Measurements from ENCODE around the gene TNNI2.

- TF ChIP-seq, protein P1, sequence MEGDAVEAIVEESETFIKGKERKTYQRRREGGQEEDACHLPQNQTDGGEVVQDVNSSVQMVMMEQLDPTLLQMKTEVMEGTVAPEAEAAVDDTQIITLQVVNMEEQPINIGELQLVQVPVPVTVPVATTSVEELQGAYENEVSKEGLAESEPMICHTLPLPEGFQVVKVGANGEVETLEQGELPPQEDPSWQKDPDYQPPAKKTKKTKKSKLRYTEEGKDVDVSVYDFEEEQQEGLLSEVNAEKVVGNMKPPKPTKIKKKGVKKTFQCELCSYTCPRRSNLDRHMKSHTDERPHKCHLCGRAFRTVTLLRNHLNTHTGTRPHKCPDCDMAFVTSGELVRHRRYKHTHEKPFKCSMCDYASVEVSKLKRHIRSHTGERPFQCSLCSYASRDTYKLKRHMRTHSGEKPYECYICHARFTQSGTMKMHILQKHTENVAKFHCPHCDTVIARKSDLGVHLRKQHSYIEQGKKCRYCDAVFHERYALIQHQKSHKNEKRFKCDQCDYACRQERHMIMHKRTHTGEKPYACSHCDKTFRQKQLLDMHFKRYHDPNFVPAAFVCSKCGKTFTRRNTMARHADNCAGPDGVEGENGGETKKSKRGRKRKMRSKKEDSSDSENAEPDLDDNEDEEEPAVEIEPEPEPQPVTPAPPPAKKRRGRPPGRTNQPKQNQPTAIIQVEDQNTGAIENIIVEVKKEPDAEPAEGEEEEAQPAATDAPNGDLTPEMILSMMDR (conservative IDR thresholded peaks at IDR 0.05 in 1 of 2, IDR thresholded peaks at IDR 0.05 in 1 of 2; ENCODE audit: low read depth in 1 of 2, low read length in 2 of 2) = no peak
- no peak for TF ChIP-seq EZH2 (IDR thresholded peaks at IDR 0.05; ENCODE audit: low read length, missing control alignments)
Measured at GRCh38 chr11:1873048-1873812, 34.4 kb downstream of the TNNI2 start.
